ENCODE measurements around the gene MSANTD3.

MSANTD3 gene

DNA sequence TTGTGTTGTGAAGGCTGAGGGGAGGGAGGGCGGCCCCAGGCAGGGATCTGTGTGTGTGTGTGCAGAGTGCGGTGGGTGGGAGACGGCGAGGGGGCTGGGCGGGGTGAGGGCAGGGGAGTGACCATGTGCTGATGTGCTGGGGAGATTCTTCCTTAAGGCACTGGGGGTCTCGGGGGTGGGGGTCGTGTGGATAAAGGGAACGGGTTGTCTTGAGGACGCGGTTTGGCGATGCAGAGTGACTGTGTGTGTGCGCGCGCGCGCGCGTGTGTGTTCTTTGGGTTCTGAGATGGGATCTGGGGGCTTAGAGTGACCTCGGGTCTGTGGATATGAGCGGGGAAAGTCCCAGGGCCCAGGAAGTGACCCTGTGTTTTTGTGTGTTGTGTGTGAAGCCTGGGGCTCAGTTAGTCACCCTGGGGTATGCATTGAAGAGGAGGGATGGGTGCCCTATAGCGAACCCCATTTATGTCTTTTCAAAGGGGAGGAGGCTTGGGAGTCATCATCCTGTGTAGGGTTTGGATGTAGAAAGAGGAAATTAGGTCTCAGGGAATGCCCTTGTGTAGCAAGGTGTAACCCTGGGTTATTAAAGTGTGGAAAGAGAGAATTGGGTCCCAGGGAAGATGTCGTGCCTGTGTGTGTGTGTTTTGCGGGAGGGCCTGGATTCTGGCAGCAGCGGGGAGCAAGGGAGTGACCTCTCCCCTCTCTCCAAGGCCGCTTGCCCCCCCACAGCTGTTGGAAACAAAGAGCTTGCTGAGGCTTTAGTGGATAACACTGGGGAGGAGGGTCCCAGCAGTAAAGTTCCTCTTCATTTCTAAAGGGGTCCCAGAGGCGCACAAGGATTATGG lies 47.4 kb downstream of the MSANTD3 start:
- Histone ChIP-seq H3K9ac (ENCODE audit: low read length in 5 of 5) (no peak overlapping the region), H3K4me1 (ENCODE audit: control insufficient read depth in 5 of 5, insufficient read depth in 5 of 5, low read length in 5 of 5) (peaks cover 0 to 13% (median 8%) of the 10 kb centered on the region in 5 donors), H3K4me3 (ENCODE audit: low read depth in 1 of 5, low read length in 5 of 5) (peak overlapping the region in 3 of 5 donors; percentile 58 to 72 (median 69)), H3K27ac (ENCODE audit: low read depth, low read length) (no peak overlapping the region), H3K36me3 (ENCODE audit: control insufficient read depth in 5 of 5, insufficient read depth in 5 of 5, low read length in 5 of 5) (no peaks in the 10 kb centered on the region), H3K27me3 (ENCODE audit: control insufficient read depth in 5 of 5, insufficient read depth in 4 of 5, low read length in 5 of 5) (peaks cover 0 to 7% (median 4%) of the 10 kb centered on the region in 5 donors), H3K9me3 (ENCODE audit: control insufficient read depth in 5 of 5, low read length in 5 of 5) (no peaks in the 10 kb centered on the region)

DNA sequence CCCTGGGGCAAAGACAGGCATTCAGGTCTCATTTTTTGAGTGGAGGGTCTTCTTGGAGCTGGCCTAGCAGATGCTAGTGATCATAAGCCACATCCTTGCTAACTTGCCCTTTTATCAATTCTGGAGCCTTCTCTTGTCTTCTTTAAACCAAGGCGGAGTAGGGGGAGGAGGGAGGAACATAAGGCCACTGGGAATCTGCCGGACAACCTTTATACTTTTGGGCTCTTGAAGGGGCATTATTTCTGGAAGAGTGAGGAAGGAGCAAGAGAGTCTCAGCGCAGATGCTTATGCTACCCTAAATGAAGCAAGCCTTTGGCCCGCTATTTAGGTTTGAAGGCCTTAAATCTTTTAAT lies 48.0 kb downstream of the MSANTD3 start:
- no peaks in the 10 kb centered on the region for H3K9me3 ChIP-seq (ENCODE audit: control insufficient read depth in 5 of 5, low read length in 5 of 5)
- no peak overlapping the region for H3K9ac ChIP-seq (ENCODE audit: low read length in 5 of 5)
- no peaks in the 10 kb centered on the region for H3K36me3 ChIP-seq (ENCODE audit: control insufficient read depth in 5 of 5, insufficient read depth in 5 of 5, low read length in 5 of 5)
- no peak overlapping the region for H3K4me3 ChIP-seq (ENCODE audit: low read depth in 1 of 5, low read length in 5 of 5)
- H3K27ac ChIP-seq (ENCODE audit: low read depth, low read length), result no peak overlapping the region
- peaks cover 0 to 13% (median 8%) of the 10 kb centered on the region in 5 donors for H3K4me1 ChIP-seq (ENCODE audit: control insufficient read depth in 5 of 5, insufficient read depth in 5 of 5, low read length in 5 of 5)
- peaks cover 0 to 7% (median 4%) of the 10 kb centered on the region in 5 donors for H3K27me3 ChIP-seq (ENCODE audit: control insufficient read depth in 5 of 5, insufficient read depth in 4 of 5, low read length in 5 of 5)

- Histone ChIP-seq H3K4me3 (ENCODE audit: low read depth in 1 of 5, low read length in 5 of 5) (no peak overlapping the region), H3K27me3 (ENCODE audit: control insufficient read depth in 5 of 5, insufficient read depth in 4 of 5, low read length in 5 of 5) (peaks cover 0 to 7% (median 4%) of the 10 kb centered on the region in 5 donors), H3K36me3 (ENCODE audit: control insufficient read depth in 5 of 5, insufficient read depth in 5 of 5, low read length in 5 of 5) (no peaks in the 10 kb centered on the region), H3K4me1 (ENCODE audit: control insufficient read depth in 5 of 5, insufficient read depth in 5 of 5, low read length in 5 of 5) (peaks cover 0 to 13% (median 8%) of the 10 kb centered on the region in 5 donors), H3K9me3 (ENCODE audit: control insufficient read depth in 5 of 5, low read length in 5 of 5) (no peaks in the 10 kb centered on the region), H3K9ac (ENCODE audit: low read length in 5 of 5) (no peak overlapping the region), H3K27ac (ENCODE audit: low read depth, low read length) (no peak overlapping the region)
These were observed 50.3 kb downstream of the MSANTD3 start for GRCh38 chr9:100477241-100477640.

DNA sequence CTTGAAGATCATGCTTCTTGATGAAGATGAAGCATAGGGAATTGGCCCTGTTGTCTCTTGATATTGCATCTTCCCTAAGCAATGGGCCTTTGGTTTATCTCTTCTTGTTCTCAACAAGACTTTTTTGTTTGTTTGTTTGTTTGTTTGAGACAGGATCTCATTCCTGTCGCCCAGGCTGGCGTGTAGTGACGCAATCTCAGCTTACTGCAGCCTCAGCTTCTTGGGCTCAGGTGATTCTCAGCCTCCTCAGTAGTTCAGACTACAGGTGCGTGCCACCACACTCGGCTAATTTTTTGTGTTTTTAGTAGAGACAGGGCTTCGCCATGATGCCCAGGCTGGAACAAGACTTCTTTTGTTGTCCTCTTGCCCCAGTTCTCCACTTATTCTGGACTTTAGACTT lies 51.2 kb downstream of the MSANTD3 start:
- no peaks in the 10 kb centered on the region for H3K36me3 ChIP-seq (ENCODE audit: control insufficient read depth in 5 of 5, insufficient read depth in 5 of 5, low read length in 5 of 5)
- H3K4me3 ChIP-seq (ENCODE audit: low read depth in 1 of 5, low read length in 5 of 5), result no peak overlapping the region
- peaks cover 0 to 11% (median 6%) of the 10 kb centered on the region in 5 donors for H3K4me1 ChIP-seq (ENCODE audit: control insufficient read depth in 5 of 5, insufficient read depth in 5 of 5, low read length in 5 of 5)
- peaks cover 0 to 7% (median 4%) of the 10 kb centered on the region in 5 donors for H3K27me3 ChIP-seq (ENCODE audit: control insufficient read depth in 5 of 5, insufficient read depth in 4 of 5, low read length in 5 of 5)
- no peaks in the 10 kb centered on the region for H3K9me3 ChIP-seq (ENCODE audit: control insufficient read depth in 5 of 5, low read length in 5 of 5)
- no peak overlapping the region for H3K27ac ChIP-seq (ENCODE audit: low read depth, low read length)
- no peak overlapping the region for H3K9ac ChIP-seq (ENCODE audit: low read length in 5 of 5)

GRCh38 chr9:100479820-100480219 lies 52.9 kb downstream of the MSANTD3 start:
- Histone ChIP-seq H3K27ac (ENCODE audit: low read depth, low read length) (no peak overlapping the region), H3K9me3 (ENCODE audit: control insufficient read depth in 5 of 5, low read length in 5 of 5) (no peaks in the 10 kb centered on the region), H3K36me3 (ENCODE audit: control insufficient read depth in 5 of 5, insufficient read depth in 5 of 5, low read length in 5 of 5) (no peaks in the 10 kb centered on the region), H3K4me3 (ENCODE audit: low read depth in 1 of 5, low read length in 5 of 5) (no peak overlapping the region), H3K4me1 (ENCODE audit: control insufficient read depth in 5 of 5, insufficient read depth in 5 of 5, low read length in 5 of 5) (no peaks in the 10 kb centered on the region), H3K27me3 (ENCODE audit: control insufficient read depth in 5 of 5, insufficient read depth in 4 of 5, low read length in 5 of 5) (no peaks in the 10 kb centered on the region), H3K9ac (ENCODE audit: low read length in 5 of 5) (no peak overlapping the region)

DNA sequence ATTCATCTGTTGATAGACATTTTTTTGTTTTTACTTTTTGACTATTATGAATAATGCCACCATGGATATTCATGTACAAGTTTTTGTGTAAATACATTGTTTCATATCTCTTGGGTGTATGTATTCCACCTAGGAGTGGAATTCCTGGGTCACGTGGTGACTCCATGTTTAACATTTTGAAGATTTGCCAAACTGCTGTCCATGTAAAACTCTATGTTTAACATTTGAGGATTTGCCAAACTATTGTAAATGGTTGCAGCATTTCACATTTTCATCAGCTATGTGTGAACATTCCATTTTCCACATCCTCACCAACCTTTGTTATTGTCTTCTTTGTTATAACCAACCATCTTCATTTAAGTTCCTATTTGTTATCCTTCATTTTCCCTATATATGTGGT lies 58.3 kb downstream of the MSANTD3 start:
- H3K27me3 ChIP-seq (ENCODE audit: control insufficient read depth in 5 of 5, insufficient read depth in 4 of 5, low read length in 5 of 5), result no peaks in the 10 kb centered on the region
- no peak overlapping the region for H3K9ac ChIP-seq (ENCODE audit: low read length in 5 of 5)
- no peak overlapping the region for H3K27ac ChIP-seq (ENCODE audit: low read depth, low read length)
- H3K36me3 ChIP-seq (ENCODE audit: control insufficient read depth in 5 of 5, insufficient read depth in 5 of 5, low read length in 5 of 5), result no peaks in the 10 kb centered on the region
- H3K4me3 ChIP-seq (ENCODE audit: low read depth in 1 of 5, low read length in 5 of 5), result no peak overlapping the region
- no peaks in the 10 kb centered on the region for H3K4me1 ChIP-seq (ENCODE audit: control insufficient read depth in 5 of 5, insufficient read depth in 5 of 5, low read length in 5 of 5)
- no peaks in the 10 kb centered on the region for H3K9me3 ChIP-seq (ENCODE audit: control insufficient read depth in 5 of 5, low read length in 5 of 5)

DNA sequence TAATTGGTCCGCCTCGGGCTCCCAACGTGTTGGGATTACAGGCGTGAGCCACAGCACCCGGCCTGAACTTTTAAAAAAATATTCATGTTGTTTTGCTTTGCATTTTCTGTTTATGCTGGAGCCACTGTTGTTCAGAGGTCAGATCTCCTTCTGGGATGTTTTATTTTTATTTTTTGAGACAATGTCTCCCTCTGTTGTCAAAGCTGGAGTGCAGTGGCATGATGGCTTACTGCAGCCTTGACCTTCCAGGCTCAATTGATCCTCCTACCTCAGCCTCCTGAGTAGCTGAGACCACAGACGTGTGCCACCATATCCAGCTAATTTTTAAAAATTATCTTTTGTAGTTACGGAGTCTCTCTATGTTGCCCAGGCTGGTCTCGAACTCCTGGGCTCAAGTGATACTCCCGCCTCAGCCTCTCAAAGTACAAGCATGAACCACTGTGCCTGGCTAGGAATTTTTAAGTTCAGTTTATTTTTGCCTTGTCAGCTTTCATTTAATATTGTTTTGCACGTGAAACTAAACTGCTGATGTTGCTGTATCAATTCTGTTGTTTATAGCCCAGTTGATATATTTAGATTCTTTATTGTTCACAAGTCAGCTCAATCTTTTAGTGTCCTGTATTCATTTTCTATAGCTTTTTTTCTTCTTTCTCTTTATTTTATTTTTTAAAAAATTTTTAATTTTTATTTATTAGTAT lies 59.7 kb downstream of the MSANTD3 start:
- no peaks in the 10 kb centered on the region for H3K36me3 ChIP-seq (ENCODE audit: control insufficient read depth in 5 of 5, insufficient read depth in 5 of 5, low read length in 5 of 5)
- no peak overlapping the region for H3K9ac ChIP-seq (ENCODE audit: low read length in 5 of 5)
- no peaks in the 10 kb centered on the region for H3K9me3 ChIP-seq (ENCODE audit: control insufficient read depth in 5 of 5, low read length in 5 of 5)
- no peak overlapping the region for H3K27ac ChIP-seq (ENCODE audit: low read depth, low read length)
- no peaks in the 10 kb centered on the region for H3K4me1 ChIP-seq (ENCODE audit: control insufficient read depth in 5 of 5, insufficient read depth in 5 of 5, low read length in 5 of 5)
- H3K4me3 ChIP-seq (ENCODE audit: low read depth in 1 of 5, low read length in 5 of 5), result no peak overlapping the region
- no peaks in the 10 kb centered on the region for H3K27me3 ChIP-seq (ENCODE audit: control insufficient read depth in 5 of 5, insufficient read depth in 4 of 5, low read length in 5 of 5)

GRCh38 chr9:100488177-100488576 lies 61.2 kb downstream of the MSANTD3 start:
- Histone ChIP-seq H3K27me3 (ENCODE audit: control insufficient read depth in 5 of 5, insufficient read depth in 4 of 5, low read length in 5 of 5) (no peaks in the 10 kb centered on the region), H3K36me3 (ENCODE audit: control insufficient read depth in 5 of 5, insufficient read depth in 5 of 5, low read length in 5 of 5) (no peaks in the 10 kb centered on the region), H3K4me1 (ENCODE audit: control insufficient read depth in 5 of 5, insufficient read depth in 5 of 5, low read length in 5 of 5) (no peaks in the 10 kb centered on the region), H3K9ac (ENCODE audit: low read length in 5 of 5) (no peak overlapping the region), H3K4me3 (ENCODE audit: low read depth in 1 of 5, low read length in 5 of 5) (no peak overlapping the region), H3K27ac (ENCODE audit: low read depth, low read length) (no peak overlapping the region), H3K9me3 (ENCODE audit: control insufficient read depth in 5 of 5, low read length in 5 of 5) (no peaks in the 10 kb centered on the region)

GRCh38 chr9:100489836-100490235 lies 62.9 kb downstream of the MSANTD3 start:
- no peak overlapping the region for H3K4me3 ChIP-seq (ENCODE audit: low read depth in 1 of 5, low read length in 5 of 5)
- no peak overlapping the region for H3K9ac ChIP-seq (ENCODE audit: low read length in 5 of 5)
- no peaks in the 10 kb centered on the region for H3K9me3 ChIP-seq (ENCODE audit: control insufficient read depth in 5 of 5, low read length in 5 of 5)
- H3K4me1 ChIP-seq (ENCODE audit: control insufficient read depth in 5 of 5, insufficient read depth in 5 of 5, low read length in 5 of 5), result no peaks in the 10 kb centered on the region
- H3K36me3 ChIP-seq (ENCODE audit: control insufficient read depth in 5 of 5, insufficient read depth in 5 of 5, low read length in 5 of 5), result no peaks in the 10 kb centered on the region
- no peaks in the 10 kb centered on the region for H3K27me3 ChIP-seq (ENCODE audit: control insufficient read depth in 5 of 5, insufficient read depth in 4 of 5, low read length in 5 of 5)
- no peak overlapping the region for H3K27ac ChIP-seq (ENCODE audit: low read depth, low read length)

DNA sequence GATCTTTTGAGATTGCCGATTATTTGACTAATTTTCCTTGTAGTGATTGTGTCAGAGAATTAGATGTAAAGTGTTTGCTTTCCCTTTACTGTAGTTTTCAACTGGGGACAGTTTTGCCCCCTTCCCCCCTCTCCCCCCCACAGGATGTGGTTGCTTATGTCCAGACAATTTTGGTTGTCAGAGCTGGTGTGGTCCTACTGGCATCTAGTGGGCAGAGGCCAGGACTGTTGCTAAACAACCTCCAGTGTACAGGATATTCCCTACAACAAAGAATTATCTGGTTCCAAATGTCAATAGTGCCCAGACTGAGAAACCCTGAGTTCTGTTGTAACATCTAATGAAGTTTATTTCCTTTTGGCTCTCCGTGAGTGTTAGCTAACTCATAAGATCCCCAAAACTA lies 66.0 kb downstream of the MSANTD3 start:
- H3K36me3 ChIP-seq (ENCODE audit: control insufficient read depth in 5 of 5, insufficient read depth in 5 of 5, low read length in 5 of 5), result no peaks in the 10 kb centered on the region
- no peak overlapping the region for H3K27ac ChIP-seq (ENCODE audit: low read depth, low read length)
- H3K9me3 ChIP-seq (ENCODE audit: control insufficient read depth in 5 of 5, low read length in 5 of 5), result no peaks in the 10 kb centered on the region
- H3K4me3 ChIP-seq (ENCODE audit: low read depth in 1 of 5, low read length in 5 of 5), result no peak overlapping the region
- no peak overlapping the region for H3K9ac ChIP-seq (ENCODE audit: low read length in 5 of 5)
- no peaks in the 10 kb centered on the region for H3K27me3 ChIP-seq (ENCODE audit: control insufficient read depth in 5 of 5, insufficient read depth in 4 of 5, low read length in 5 of 5)
- no peaks in the 10 kb centered on the region for H3K4me1 ChIP-seq (ENCODE audit: control insufficient read depth in 5 of 5, insufficient read depth in 5 of 5, low read length in 5 of 5)
